Caki2 (cell line): ENCODE data around the gene GBX2. TPM values are rescaled to one million over a fixed set of nuclear protein-coding genes. Genes with fewer than 3 reads are reported as not detected.

Source experiments
- DNase-seq: peaks from one replicate; pipeline ENCODE4 v3.0.0-alpha.2; 2015; ENCODE audit warnings: low read depth
- in situ Hi-C: cut with HindIII; loops from 2 replicates; pipeline ENCODE4 v1.10.0; 2016; ENCODE audit warnings: low sequenced_read_pairs, low pct_unique_long_range_greater_than_20kb, mixed read lengths
- total RNA-seq: library from RNA; depleted of rRNA; stranded (reverse); fragments of >200 nt; shearing (Covaris generic); gene quantifications from 2 replicates; pipeline ENCODE4 v1.2.3, GENCODE V29; 2014; ENCODE audit warnings: low replicate concordance; rRNA removed

Gene GBX2
- total RNA-seq = 2.9 TPM in 1 of 2 replicates, not detected in the other

DNA sequence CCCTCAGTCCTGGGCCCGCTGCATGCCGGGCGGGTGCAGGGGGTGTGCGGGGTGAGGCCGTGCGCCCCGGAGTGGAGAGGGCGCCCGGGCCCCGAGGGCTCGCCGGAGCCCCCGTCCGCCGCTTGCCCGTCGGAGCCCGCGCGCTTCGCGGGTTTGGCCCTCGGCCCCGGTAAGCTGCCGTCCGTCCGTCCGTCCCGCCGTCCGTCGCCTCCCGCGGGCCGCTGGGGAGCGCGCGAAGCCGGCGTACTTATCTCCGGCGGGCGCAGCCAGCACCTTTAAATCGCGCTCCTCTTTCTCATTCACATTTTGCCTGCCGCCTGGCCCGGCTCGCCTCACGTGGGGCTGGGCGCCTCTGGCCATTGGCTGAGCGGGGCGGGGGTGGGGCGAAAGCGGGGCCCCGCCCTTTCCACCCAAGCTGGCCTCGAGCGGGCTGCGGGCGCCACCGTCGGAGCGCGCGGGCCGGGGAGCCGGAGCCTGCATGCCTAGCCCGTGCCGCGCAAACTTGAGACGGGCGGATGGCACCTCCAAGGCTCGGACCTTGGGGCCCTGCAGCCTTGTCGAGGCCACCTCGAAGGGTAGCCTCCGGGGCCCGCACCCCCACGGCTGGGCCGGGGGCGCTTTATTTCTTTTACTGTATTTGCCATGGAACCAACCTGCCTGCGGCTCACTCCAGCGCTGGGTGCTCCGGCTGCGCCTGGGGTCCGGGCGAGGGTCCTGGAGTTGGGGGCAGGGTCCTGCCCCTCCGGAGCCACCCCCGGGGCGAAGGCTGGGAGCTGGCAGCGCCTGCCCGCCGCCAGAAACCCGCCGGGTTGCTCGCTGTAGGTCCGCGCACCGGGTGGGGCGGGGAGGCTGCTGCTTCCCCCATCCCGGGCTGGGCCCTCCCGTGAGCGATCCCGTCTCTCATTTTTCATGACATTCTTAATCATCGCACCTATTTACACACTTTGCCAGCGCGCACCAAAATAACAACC lies at the start of gene GBX2:
TSS of gene GBX2 (minus strand) at position 277 of the 971 bp plus-strand sequence. CDS start 415 bp downstream, outside the sequence.
- DNase-seq = no peak
- in situ Hi-C loops = no loop called here

DNA sequence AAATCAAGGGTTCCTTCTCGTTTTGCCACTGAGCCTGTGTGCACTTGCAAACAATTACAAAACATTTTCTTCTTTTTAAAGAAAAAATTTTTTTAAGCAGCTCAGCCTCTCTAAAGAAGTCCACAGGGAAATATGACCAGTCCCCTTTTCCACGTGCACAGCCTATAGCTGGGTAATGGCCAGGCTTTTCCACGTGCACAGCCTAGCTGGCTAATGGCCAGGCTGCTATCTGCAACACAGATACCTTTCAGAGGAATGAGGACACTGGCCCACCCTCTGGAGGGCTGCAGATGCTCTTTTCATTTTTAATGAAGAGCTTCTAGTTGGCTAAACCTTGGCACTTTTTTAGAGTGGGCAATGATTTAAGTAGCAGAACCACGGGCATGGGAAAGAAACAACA lies 49.7 kb upstream of the GBX2 start:
- no peak for DNase-seq
- in situ Hi-C loops = no loop called here

GRCh38 chr2:236216711-236217110 lies 48.5 kb upstream of the GBX2 start:
- in situ Hi-C loops = no loop called here
- no peak for DNase-seq

DNA sequence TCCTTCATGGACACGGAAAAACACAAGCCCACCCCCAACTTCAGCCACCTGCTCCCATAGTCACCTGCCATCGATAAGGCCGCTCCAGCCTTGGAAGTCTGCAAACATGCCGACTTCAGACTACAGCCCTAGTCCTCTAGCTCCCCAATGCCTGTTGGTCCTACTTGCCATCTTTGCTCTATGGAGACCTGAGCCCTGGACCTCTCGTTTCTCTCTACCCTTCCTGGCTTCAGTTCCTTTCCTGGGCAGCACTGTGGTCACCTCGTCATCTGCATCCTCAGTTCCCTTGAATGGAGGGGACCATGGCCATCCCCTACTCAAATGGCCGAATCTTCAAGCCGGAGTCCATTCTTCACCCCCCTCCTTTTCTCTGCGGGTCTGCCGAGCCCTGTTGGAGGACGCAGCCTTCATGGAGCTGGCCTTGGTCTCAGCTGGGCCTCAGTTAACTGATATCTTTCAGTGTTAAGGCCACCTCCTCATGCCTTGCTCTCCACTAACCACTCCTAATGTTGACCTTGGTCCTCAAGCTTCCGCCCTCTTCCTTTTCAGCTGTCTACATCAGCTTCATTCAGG lies 47.7 kb upstream of the GBX2 start:
- in situ Hi-C loops = no loop called here
- DNase-seq = no peak

DNA sequence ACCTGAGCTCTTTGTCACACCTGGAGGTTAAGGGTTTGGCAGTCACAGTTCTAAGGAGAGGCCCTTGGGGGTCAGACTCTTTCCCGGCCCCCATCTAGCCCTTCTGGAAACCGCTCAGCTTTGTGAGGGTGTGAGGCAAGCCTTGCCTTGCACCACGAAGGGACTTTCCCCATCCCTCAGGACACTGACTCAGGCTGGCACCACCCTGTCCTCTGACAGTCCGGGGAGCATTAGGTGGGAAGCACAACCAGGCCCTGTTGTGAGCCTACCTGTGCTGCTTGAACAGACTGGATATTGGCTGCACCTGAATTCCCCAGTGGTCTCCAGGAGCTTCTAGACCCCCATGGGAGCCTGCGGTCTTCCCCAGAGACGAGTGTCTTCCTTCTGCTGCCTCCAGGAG lies 47.0 kb upstream of the GBX2 start:
- in situ Hi-C loops = no loop called here
- DNase-seq = no peak

- in situ Hi-C loops = no loop called here
- no peak for DNase-seq
Observed at GRCh38 chr2:236214376-236214995, 46.3 kb upstream of the GBX2 start.

- in situ Hi-C loops = no loop called here
- no peak for DNase-seq
Observed at GRCh38 chr2:236211296-236211695, 43.1 kb upstream of the GBX2 start.

DNA sequence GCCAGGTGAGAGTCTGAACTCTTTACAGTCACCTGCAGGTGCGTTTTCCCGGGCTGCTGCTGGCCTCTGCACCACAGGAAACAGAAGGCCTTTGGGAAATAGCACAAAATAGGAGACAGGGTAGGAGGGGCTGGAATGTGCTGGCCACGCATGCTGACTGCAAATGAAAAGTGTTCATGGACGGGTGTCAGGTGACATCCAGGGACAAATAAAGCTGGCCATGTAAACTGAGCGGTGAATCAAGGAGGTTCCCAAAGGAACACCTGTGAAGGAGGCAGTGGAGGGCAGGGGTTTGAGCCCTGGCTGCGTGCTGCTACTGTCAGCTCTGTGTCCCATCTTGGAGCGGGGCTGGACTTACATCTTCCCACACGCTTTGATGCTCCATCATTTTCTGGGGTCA lies 42.4 kb upstream of the GBX2 start:
- no peak for DNase-seq
- in situ Hi-C loops = no loop called here

GRCh38 chr2:236209996-236210395 lies 41.8 kb upstream of the GBX2 start:
- in situ Hi-C loops = no loop called here

DNA sequence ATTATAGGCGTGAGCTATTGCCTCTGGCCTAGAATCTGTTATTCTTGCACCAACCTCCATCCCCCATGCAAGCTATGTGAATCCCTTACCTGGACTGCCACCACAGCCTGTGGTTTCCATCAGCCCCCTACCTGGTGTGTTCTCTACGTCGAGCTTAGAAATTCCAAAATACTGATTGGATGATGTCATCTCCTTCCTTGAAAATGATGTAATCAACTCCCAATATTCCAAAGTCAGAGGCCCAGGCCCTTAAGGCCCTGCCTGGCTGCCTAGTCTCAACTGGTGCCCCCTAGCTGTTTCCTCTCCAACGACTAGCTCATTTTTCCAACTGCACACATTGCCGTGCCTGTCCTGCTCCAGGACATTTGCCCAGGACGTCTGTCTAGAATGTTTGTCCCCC lies 41.3 kb upstream of the GBX2 start:
- in situ Hi-C loops = no loop called here
- DNase-seq = no peak

More at GRCh38 chr2:236209996-236210395, 41.8 kb upstream of the GBX2 start:
- no peak for DNase-seq

DNA sequence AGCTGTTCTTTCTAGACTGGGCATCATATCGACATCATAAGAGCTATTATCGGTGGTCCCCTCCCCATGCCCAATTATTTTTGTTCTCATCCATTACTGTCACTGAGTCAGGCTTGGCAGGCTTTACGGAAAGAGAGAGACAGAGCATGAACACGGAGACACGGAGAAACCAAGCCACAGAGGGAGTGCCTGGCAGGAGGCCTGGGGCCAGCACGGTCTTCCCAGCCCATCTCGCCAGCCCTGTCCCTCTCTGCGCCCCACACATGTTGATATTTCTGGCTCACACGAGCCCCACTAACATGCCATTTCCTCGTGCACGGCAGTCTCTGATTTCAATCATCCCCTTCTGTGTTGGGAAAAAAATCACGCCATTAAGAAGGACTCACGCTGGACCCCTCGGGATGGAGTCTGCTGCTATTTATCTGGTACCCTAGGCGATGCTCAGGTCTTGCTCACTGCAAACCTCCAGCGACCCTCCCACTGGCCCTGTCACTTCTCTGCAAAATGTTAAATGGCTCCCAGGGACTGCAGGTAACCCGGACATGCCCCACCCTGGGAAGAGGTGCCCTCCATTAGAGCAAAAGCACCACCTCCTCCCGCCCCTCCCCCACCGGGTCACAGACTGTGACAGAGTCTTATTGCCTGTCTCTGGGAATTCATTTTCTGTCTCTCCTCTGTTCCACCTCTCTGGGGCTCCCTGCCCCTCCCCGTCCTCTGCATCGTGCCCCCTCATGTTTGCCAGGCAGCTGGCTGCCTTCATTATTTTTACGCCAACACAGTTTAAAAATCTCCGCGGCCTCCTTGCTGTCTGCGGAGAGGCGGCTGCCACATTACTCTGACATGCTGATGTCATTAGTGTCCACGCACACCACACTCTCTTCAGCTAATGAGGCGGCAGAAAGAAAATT lies 40.1 kb upstream of the GBX2 start:
- in situ Hi-C loops = no loop called here
- no peak for DNase-seq

- no peak for DNase-seq
- in situ Hi-C loops = no loop called here
Observed at GRCh38 chr2:236207472-236207871, 39.3 kb upstream of the GBX2 start.

- in situ Hi-C loops = no loop called here
- no peak for DNase-seq
Observed at GRCh38 chr2:236205867-236206645, 37.9 kb upstream of the GBX2 start.

DNA sequence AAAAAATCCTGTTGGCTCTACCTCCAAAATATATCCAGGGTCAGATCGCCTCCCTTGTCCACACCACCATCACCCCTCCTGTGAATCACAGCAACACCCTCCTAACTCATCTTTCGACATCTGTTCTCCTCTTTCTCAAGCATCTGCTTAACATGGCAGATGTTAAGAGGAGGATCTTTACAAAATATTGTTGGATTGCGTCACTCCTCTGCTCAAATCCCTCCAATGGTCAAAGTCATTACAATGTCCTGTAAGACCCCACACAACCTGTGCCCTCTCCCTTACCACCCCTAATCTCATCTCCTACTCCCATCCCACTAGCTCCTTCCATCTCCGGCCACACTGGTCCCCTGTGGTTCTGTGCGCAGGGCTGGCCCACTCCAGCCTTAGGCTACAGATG lies 36.8 kb upstream of the GBX2 start:
- in situ Hi-C loops = no loop called here
- no peak for DNase-seq

GRCh38 chr2:236200378-236200777 lies 32.2 kb upstream of the GBX2 start:
- no peak for DNase-seq
- in situ Hi-C loops = no loop called here

GRCh38 chr2:236196366-236196765 lies 28.2 kb upstream of the GBX2 start:
- in situ Hi-C loops = no loop called here

GRCh38 chr2:236195726-236196125 lies 27.5 kb upstream of the GBX2 start:
- peak; percentile 53 for DNase-seq
- in situ Hi-C loops = no loop called here

More at GRCh38 chr2:236196366-236196765, 28.2 kb upstream of the GBX2 start:
- no peak for DNase-seq
